ENCODE results near the gene CNP.

GRCh38 chr17:41985919-41986318, 19.3 kb downstream of the CNP start:
- TF ChIP-seq, protein P1, sequence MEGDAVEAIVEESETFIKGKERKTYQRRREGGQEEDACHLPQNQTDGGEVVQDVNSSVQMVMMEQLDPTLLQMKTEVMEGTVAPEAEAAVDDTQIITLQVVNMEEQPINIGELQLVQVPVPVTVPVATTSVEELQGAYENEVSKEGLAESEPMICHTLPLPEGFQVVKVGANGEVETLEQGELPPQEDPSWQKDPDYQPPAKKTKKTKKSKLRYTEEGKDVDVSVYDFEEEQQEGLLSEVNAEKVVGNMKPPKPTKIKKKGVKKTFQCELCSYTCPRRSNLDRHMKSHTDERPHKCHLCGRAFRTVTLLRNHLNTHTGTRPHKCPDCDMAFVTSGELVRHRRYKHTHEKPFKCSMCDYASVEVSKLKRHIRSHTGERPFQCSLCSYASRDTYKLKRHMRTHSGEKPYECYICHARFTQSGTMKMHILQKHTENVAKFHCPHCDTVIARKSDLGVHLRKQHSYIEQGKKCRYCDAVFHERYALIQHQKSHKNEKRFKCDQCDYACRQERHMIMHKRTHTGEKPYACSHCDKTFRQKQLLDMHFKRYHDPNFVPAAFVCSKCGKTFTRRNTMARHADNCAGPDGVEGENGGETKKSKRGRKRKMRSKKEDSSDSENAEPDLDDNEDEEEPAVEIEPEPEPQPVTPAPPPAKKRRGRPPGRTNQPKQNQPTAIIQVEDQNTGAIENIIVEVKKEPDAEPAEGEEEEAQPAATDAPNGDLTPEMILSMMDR (IDR thresholded peaks at IDR 0.05 in 2 of 3, conservative IDR thresholded peaks at IDR 0.05 in 1 of 3; ENCODE audit: borderline replicate concordance in 1 of 3, insufficient read depth in 1 of 3, low read depth in 2 of 3, low read length in 2 of 3), result no peak
- TF ChIP-seq YY1 (IDR thresholded peaks at IDR 0.05; ENCODE audit: extremely low read depth, insufficient replicate concordance, low read depth, low read length) (no peak), SIN3A (IDR thresholded peaks at IDR 0.05; ENCODE audit: low read depth) (no peak), EZH2phosphoT487 (IDR thresholded peaks at IDR 0.05; ENCODE audit: borderline replicate concordance) (no peak), ZFX (IDR thresholded peaks at IDR 0.05) (no peak), SP1 (IDR thresholded peaks at IDR 0.05; ENCODE audit: low read depth) (no peak), SRF (IDR thresholded peaks at IDR 0.05; ENCODE audit: low read depth) (no peak), CEBPB (IDR thresholded peaks at IDR 0.05; ENCODE audit: low read depth) (no peak), POLR2A (IDR thresholded peaks at IDR 0.05; ENCODE audit: borderline replicate concordance, extremely low read depth, insufficient read depth, insufficient read length) (no peak)
- TF ChIP-seq, protein P2, sequence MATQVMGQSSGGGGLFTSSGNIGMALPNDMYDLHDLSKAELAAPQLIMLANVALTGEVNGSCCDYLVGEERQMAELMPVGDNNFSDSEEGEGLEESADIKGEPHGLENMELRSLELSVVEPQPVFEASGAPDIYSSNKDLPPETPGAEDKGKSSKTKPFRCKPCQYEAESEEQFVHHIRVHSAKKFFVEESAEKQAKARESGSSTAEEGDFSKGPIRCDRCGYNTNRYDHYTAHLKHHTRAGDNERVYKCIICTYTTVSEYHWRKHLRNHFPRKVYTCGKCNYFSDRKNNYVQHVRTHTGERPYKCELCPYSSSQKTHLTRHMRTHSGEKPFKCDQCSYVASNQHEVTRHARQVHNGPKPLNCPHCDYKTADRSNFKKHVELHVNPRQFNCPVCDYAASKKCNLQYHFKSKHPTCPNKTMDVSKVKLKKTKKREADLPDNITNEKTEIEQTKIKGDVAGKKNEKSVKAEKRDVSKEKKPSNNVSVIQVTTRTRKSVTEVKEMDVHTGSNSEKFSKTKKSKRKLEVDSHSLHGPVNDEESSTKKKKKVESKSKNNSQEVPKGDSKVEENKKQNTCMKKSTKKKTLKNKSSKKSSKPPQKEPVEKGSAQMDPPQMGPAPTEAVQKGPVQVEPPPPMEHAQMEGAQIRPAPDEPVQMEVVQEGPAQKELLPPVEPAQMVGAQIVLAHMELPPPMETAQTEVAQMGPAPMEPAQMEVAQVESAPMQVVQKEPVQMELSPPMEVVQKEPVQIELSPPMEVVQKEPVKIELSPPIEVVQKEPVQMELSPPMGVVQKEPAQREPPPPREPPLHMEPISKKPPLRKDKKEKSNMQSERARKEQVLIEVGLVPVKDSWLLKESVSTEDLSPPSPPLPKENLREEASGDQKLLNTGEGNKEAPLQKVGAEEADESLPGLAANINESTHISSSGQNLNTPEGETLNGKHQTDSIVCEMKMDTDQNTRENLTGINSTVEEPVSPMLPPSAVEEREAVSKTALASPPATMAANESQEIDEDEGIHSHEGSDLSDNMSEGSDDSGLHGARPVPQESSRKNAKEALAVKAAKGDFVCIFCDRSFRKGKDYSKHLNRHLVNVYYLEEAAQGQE (IDR thresholded peaks at IDR 0.05; ENCODE audit: low read depth), result no peak
- TF ChIP-seq, protein P3, sequence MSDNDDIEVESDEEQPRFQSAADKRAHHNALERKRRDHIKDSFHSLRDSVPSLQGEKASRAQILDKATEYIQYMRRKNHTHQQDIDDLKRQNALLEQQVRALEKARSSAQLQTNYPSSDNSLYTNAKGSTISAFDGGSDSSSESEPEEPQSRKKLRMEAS (IDR thresholded peaks at IDR 0.05), result no peak
